Ureter (tissue), 1 donor: ENCODE measurements around the gene DET1. TPM values are rescaled to one million over a fixed set of nuclear protein-coding genes. Genes with fewer than 3 reads are reported as not detected.

Source experiments
- DNase-seq: peaks from one replicate; pipeline ENCODE4 v3.0.0-alpha.2; 2020; ENCODE audit warnings: low spot score
- total RNA-seq: library from RNA; stranded (reverse); gene quantifications from one replicate; pipeline ENCODE4 v1.2.4, GENCODE V29; 2023
- donor health status: DM: yes; HTN: yes; CAD: no.

The DET1 gene
- total RNA-seq, 1 donor from 2014 or later: 14.1 TPM

DNA sequence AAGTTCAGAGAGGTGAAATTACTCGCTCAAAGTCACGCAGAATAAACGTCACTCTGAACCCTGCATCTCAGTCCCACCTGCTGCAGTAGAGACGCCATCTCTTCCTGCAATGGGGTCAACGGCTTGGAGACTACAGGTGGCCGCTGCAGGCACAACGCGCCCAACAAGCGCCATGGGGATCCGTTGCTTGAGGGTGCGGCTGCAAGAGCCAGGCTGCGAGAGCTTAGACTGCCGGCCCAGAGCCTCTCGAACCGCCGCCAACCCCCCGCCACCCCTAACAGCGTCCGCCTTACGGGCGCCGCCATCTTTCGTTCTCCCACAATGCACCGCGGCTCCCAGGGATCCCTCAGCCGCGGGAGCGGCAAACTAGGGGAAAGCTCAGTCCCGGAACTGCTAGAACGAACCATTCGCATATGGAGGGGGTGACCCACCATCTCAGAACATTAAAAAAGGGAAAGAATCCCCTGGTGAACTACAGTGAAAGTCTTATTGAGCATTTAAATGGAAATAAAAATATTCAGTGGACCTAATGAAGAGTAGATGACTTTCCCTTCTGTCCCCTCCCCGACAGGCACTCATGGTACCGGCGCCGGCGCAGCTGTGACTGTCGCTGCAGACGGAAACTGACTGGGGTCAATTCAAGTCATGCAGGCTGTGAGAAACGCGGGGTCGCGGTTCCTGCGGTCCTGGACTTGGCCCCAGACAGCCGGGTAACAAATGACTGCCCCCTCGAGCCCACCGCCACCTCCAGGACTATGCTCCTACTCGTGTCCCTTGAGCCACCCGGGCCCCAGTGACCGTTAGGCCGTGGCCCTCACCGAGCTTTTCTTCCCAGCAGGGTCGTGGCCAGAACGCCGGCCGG is 79.2 kb downstream of the DET1 start, which contains the start of the genes MRPL46 and MRPS11:
Gene MRPL46 (minus strand): TSS at position 316 of the 862 bp plus-strand sequence. CDS start 11 bp downstream, at position 305.
Gene MRPS11 (plus strand): TSS at position 636 of the 862 bp plus-strand sequence. CDS start 10 bp downstream, at position 646.
- peak; percentile 91 for DNase-seq

DNA sequence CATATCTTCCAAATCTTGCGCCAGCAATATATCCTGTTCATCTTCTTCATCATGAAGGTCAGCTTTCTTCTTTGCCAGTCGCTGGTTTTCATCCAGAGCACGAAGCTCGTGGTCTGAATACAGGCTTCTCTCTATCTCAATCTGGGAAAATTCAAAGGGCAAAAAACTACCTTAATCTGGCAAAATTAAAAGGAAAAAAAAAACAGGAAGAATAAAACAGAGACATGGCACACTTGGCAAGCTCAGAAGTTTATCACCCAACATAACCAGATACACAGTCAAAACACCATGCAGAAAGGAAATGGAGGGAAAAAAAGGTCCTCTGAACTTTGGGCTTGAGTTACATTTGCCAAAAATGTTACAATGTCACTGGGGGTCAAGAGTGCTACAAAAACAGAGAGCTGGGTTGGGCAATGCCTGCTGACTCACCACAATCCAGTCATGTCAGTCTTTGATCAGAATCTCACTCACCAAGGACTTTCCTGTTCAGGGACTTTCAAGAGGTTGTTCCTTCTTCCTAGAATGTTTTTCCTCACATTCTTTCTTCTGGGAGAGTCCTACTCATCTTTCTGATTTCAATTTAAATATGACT is 80.8 kb downstream of the DET1 start:
- no peak for DNase-seq

DNA sequence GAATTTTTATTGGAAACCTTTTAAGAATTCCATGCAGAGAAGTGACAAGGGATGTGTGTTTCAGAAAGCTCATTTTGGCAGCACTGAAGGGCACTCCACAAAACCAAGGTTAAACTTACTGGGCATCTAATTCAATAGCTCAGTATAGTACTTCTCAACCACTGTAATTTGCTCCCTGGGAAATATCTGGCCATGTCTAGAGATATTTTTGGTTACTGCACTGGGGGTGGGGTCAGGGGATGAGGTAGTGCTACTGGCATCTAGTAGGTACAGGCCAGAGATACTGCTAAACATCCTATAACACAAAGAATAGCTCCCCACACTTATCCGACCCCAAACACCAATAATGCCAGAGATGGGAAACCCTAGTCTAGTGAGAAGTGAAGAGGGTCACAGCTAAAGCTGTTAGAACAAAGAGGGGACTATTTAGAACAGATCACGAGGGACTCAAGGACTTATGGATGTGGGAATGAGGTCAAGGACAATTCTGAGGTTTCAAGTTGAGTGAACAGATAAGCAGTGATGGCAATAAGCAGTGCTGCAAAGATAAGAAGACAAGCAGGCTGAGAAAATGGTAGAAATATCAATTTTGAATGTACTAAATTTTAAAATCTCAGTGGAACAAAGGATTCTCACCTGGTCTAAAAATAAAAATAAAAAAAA is 82.5 kb downstream of the DET1 start:
- no peak for DNase-seq

Other genes starting within 250 kb of the DET1 start
- 31.0 TPM for gene MRPL46, start 79.3 kb downstream of the DET1 start, total RNA-seq
- 46.9 TPM for gene MRPS11, start 79.0 kb downstream of the DET1 start, total RNA-seq
- 17.4 TPM for gene AEN, start 74.7 kb upstream of the DET1 start, total RNA-seq
- 14.2 TPM for gene ISG20, start 92.3 kb upstream of the DET1 start, total RNA-seq